ENCODE results near the gene PAPSS1.

Gene PAPSS1

GRCh38 chr4:107643021-107643420, 77.0 kb downstream of the PAPSS1 start:
- TF ChIP-seq GABPA (IDR thresholded peaks at IDR 0.05; ENCODE audit: low read depth) = no peak
- TF ChIP-seq, protein P1, sequence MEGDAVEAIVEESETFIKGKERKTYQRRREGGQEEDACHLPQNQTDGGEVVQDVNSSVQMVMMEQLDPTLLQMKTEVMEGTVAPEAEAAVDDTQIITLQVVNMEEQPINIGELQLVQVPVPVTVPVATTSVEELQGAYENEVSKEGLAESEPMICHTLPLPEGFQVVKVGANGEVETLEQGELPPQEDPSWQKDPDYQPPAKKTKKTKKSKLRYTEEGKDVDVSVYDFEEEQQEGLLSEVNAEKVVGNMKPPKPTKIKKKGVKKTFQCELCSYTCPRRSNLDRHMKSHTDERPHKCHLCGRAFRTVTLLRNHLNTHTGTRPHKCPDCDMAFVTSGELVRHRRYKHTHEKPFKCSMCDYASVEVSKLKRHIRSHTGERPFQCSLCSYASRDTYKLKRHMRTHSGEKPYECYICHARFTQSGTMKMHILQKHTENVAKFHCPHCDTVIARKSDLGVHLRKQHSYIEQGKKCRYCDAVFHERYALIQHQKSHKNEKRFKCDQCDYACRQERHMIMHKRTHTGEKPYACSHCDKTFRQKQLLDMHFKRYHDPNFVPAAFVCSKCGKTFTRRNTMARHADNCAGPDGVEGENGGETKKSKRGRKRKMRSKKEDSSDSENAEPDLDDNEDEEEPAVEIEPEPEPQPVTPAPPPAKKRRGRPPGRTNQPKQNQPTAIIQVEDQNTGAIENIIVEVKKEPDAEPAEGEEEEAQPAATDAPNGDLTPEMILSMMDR (IDR thresholded peaks at IDR 0.05; ENCODE audit: insufficient read depth, low read length) = no peak

DNA sequence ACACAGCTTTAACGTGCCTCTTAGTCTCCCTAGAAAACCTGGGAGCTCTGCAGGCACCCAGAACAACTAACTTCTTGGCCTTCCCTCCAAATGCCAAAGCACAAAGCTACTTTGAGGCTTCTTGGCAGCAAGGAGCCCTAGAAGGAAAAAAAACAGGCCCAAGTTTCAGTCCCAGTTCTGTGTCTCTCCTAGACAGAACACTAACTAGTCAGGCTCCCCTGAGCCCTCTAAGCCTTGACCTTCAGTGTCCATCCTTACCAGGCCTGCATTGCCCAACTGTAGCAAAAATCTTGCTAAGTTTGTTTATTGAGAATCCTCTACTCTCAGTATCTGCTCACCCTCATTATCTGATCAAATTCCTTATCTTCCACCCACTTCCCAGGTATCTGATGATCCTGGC, 79.2 kb downstream of the PAPSS1 start:
- Histone ChIP-seq H3K27ac (replicated peaks) (no peak overlapping the region), H3K27me3 (ENCODE audit: insufficient read depth, poor library complexity, severe bottlenecking) (no peaks in the 10 kb centered on the region), H3K4me3 (replicated peaks; ENCODE audit: insufficient read depth, low read length) (no peak overlapping the region)
- no peak for DNase-seq (ENCODE audit: low read depth in 1 of 2, low spot score in 1 of 2)
- TF ChIP-seq, protein P2, sequence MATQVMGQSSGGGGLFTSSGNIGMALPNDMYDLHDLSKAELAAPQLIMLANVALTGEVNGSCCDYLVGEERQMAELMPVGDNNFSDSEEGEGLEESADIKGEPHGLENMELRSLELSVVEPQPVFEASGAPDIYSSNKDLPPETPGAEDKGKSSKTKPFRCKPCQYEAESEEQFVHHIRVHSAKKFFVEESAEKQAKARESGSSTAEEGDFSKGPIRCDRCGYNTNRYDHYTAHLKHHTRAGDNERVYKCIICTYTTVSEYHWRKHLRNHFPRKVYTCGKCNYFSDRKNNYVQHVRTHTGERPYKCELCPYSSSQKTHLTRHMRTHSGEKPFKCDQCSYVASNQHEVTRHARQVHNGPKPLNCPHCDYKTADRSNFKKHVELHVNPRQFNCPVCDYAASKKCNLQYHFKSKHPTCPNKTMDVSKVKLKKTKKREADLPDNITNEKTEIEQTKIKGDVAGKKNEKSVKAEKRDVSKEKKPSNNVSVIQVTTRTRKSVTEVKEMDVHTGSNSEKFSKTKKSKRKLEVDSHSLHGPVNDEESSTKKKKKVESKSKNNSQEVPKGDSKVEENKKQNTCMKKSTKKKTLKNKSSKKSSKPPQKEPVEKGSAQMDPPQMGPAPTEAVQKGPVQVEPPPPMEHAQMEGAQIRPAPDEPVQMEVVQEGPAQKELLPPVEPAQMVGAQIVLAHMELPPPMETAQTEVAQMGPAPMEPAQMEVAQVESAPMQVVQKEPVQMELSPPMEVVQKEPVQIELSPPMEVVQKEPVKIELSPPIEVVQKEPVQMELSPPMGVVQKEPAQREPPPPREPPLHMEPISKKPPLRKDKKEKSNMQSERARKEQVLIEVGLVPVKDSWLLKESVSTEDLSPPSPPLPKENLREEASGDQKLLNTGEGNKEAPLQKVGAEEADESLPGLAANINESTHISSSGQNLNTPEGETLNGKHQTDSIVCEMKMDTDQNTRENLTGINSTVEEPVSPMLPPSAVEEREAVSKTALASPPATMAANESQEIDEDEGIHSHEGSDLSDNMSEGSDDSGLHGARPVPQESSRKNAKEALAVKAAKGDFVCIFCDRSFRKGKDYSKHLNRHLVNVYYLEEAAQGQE (IDR thresholded peaks at IDR 0.05; ENCODE audit: insufficient replicate concordance, low read depth) = no peak
- TF ChIP-seq, protein P1 (IDR thresholded peaks at IDR 0.05; ENCODE audit: insufficient read depth, low read length) = no peak
- TF ChIP-seq GABPA (IDR thresholded peaks at IDR 0.05; ENCODE audit: low read depth) (no peak), SPI1 (IDR thresholded peaks at IDR 0.05; ENCODE audit: borderline replicate concordance, low read depth) (no peak), POLR2AphosphoS5 (IDR thresholded peaks at IDR 0.05; ENCODE audit: low read depth) (no peak)

More at GRCh38 chr4:107643021-107643420, 77.0 kb downstream of the PAPSS1 start:
- H3K27ac ChIP-seq (replicated peaks) = no peak overlapping the region
- DNase-seq (ENCODE audit: low read depth in 1 of 2, low spot score in 1 of 2) = no peak
- H3K27me3 ChIP-seq (ENCODE audit: insufficient read depth, poor library complexity, severe bottlenecking) = no peaks in the 10 kb centered on the region
- H3K4me3 ChIP-seq (replicated peaks; ENCODE audit: insufficient read depth, low read length) = no peak overlapping the region

GRCh38 chr4:107640197-107640596, 79.8 kb downstream of the PAPSS1 start:
- TF ChIP-seq SPI1 (IDR thresholded peaks at IDR 0.05; ENCODE audit: borderline replicate concordance, low read depth) (no peak), GABPA (IDR thresholded peaks at IDR 0.05; ENCODE audit: low read depth) (no peak), POLR2AphosphoS5 (IDR thresholded peaks at IDR 0.05; ENCODE audit: low read depth) (no peak)
- TF ChIP-seq, protein P2 (IDR thresholded peaks at IDR 0.05; ENCODE audit: insufficient replicate concordance, low read depth) = no peak
- TF ChIP-seq, protein P1 (IDR thresholded peaks at IDR 0.05; ENCODE audit: insufficient read depth, low read length) = no peak
- Histone ChIP-seq H3K27ac (replicated peaks) (no peak overlapping the region), H3K4me3 (replicated peaks; ENCODE audit: insufficient read depth, low read length) (no peak overlapping the region), H3K27me3 (ENCODE audit: insufficient read depth, poor library complexity, severe bottlenecking) (no peaks in the 10 kb centered on the region)
- no peak for DNase-seq (ENCODE audit: low read depth in 1 of 2, low spot score in 1 of 2)

- no peak overlapping the region for H3K27ac ChIP-seq (replicated peaks)
- TF ChIP-seq POLR2AphosphoS5 (IDR thresholded peaks at IDR 0.05; ENCODE audit: low read depth) (no peak), SPI1 (IDR thresholded peaks at IDR 0.05; ENCODE audit: borderline replicate concordance, low read depth) (no peak), GABPA (IDR thresholded peaks at IDR 0.05; ENCODE audit: low read depth) (no peak)
- TF ChIP-seq, protein P2 (IDR thresholded peaks at IDR 0.05; ENCODE audit: insufficient replicate concordance, low read depth) = no peak
- TF ChIP-seq, protein P1 (IDR thresholded peaks at IDR 0.05; ENCODE audit: insufficient read depth, low read length) = no peak
- H3K27me3 ChIP-seq (ENCODE audit: insufficient read depth, poor library complexity, severe bottlenecking) = no peaks in the 10 kb centered on the region
- no peak for DNase-seq (ENCODE audit: low read depth in 1 of 2, low spot score in 1 of 2)
- no peak overlapping the region for H3K4me3 ChIP-seq (replicated peaks; ENCODE audit: insufficient read depth, low read length)
Observed at GRCh38 chr4:107635735-107636134, 84.3 kb downstream of the PAPSS1 start.
